GM12801 (cell line): ENCODE results near the gene EZH2.

Experiments used
- CTCF ChIP-seq: IDR thresholded peaks from one replicate; pipeline ENCODE4 v1.5.1; 2011; ENCODE audit warnings: control low read depth; ENCODE audit not compliant: insufficient read length; ENCODE audit errors: extremely low read depth

The EZH2 gene

GRCh38 chr7:148884049-148884298 lies at the start of gene EZH2:
Gene EZH2 (minus strand): TSS chr7:148884291. CDS start chr7:148847298, 36,993 bp downstream.
- TF ChIP-seq CTCF = no peak

GRCh38 chr7:148931470-148931869 lies 47.4 kb upstream of the EZH2 start:
- no peak for TF ChIP-seq CTCF

- no peak for TF ChIP-seq CTCF
Measured at GRCh38 chr7:148930335-148930734, 46.2 kb upstream of the EZH2 start.

- TF ChIP-seq CTCF = no peak
Measured at GRCh38 chr7:148929176-148929575, 45.1 kb upstream of the EZH2 start.

- TF ChIP-seq CTCF = no peak
Measured at GRCh38 chr7:148927123-148928045, 43.3 kb upstream of the EZH2 start.

- no peak for TF ChIP-seq CTCF
Measured at GRCh38 chr7:148925836-148926235, 41.7 kb upstream of the EZH2 start.

GRCh38 chr7:148924011-148924410 lies 39.9 kb upstream of the EZH2 start:
- no peak for TF ChIP-seq CTCF
